ENCODE data around the gene PRKCA. TPM values are rescaled to one million over a fixed set of nuclear protein-coding genes. Genes with fewer than 3 reads are reported as not detected.
A peak's percentile ranks its signal among the peaks of the same experiment; 100 is the strongest.
"Not testable (repeated sequence)": the region's sequence is repeated elsewhere in the genome, so short reads cannot be mapped to it uniquely, and the experiment has no call there.

The PRKCA gene
- total RNA-seq, 1 donor from 2014 or later = 29.0 TPM

DNA sequence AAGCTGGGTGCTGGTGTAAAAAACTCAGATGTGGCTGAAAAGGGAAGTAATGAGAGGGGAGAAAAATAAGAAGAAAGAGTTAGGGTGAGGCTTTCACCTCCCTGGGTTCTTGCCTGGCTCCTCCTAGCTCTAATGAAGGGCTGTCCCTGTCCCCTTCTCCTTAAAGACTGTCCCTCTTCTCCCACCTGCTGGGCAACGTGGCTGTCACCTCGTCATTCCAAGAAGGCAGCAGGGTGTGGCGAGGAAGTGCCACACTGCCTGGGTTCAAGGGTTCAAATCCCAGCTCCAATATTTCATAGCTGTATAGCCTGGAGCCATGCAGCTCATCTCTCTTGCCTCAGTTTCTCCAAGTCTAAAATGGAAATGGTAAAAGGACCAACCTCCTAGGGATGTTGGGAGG is 410.0 kb downstream of the PRKCA start:
- Histone ChIP-seq H3K36me3 (no peaks in the 10 kb centered on the region), H3K4me1 (peaks cover 3% of the 10 kb centered on the region), H3K4me3 (no peak overlapping the region), H3K9me3 (no peaks in the 10 kb centered on the region), H3K27me3 (ENCODE audit: low read depth) (no peaks in the 10 kb centered on the region), H3K27ac (peak overlapping the region; percentile 65)
- TF ChIP-seq CTCF (IDR thresholded peaks at IDR 0.05) = no peak
- no peak for DNase-seq
- intact Hi-C loops (cut with DNase I) = loop anchor here (10.0 kb wide), 1 partner anchor 192 kb away; no protein-coding TSS in a partner anchor
- no peak for ATAC-seq

DNA sequence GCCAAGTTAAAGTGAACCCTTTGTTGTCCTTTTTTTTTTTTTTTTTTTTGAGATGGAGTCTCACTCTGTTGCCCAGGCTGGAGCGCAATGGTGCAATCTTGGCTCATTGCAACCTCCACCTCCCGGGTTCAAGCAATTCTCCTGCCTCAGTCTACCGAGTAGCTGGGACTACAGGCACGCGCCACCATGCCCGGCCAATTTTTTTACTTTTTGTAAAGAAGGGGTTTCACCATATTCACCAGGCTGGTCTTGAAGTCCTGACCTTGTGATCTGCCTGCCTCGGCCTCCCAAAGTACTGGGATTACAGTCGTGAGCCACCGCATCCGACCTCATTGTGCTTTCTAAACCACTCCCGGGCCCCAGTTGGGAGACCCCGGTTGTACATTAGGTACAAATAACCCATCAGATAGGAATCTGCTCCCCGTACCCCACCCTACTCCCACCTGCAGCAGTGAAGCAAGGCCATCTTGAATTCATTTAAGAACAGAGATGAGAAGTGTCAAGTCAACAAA is 410.7 kb downstream of the PRKCA start:
- not testable (repeated sequence) for H3K27ac ChIP-seq; DNase-seq; H3K36me3 ChIP-seq; H3K4me3 ChIP-seq; H3K4me1 ChIP-seq; H3K9me3 ChIP-seq; H3K27me3 ChIP-seq (ENCODE audit: low read depth); ATAC-seq
- intact Hi-C loops (cut with DNase I) = loop anchor here (10.0 kb wide), 1 partner anchor 192 kb away; no protein-coding TSS in a partner anchor

GRCh38 chr17:66713533-66714042 is 411.2 kb downstream of the PRKCA start:
- Histone ChIP-seq H3K36me3 (no peaks in the 10 kb centered on the region), H3K9me3 (no peaks in the 10 kb centered on the region), H3K27me3 (ENCODE audit: low read depth) (no peaks in the 10 kb centered on the region), H3K27ac (no peak overlapping the region), H3K4me3 (no peak overlapping the region), H3K4me1 (peaks cover 3% of the 10 kb centered on the region)
- TF ChIP-seq CTCF (IDR thresholded peaks at IDR 0.05) = no peak
- DNase-seq = no peak
- intact Hi-C loops (cut with DNase I) = loop anchor here (10.0 kb wide), 1 partner anchor 191 kb away; no protein-coding TSS in a partner anchor
- ATAC-seq = no peak

GRCh38 chr17:66714046-66715023 is 411.9 kb downstream of the PRKCA start:
- H3K9me3 ChIP-seq = no peaks in the 10 kb centered on the region
- no peak for DNase-seq
- no peak for ATAC-seq
- H3K4me3 ChIP-seq = no peak overlapping the region
- no peaks in the 10 kb centered on the region for H3K27me3 ChIP-seq (ENCODE audit: low read depth)
- H3K36me3 ChIP-seq = no peaks in the 10 kb centered on the region
- intact Hi-C loops (cut with DNase I) = loop anchor here (10.0 kb wide), 1 partner anchor 190 kb away; no protein-coding TSS in a partner anchor
- peaks cover 3% of the 10 kb centered on the region for H3K4me1 ChIP-seq
- no peak for TF ChIP-seq CTCF (IDR thresholded peaks at IDR 0.05)
- H3K27ac ChIP-seq = no peak overlapping the region

- Histone ChIP-seq H3K4me1 (peaks cover 3% of the 10 kb centered on the region), H3K9me3 (no peaks in the 10 kb centered on the region), H3K27ac (no peak overlapping the region), H3K27me3 (ENCODE audit: low read depth) (no peaks in the 10 kb centered on the region), H3K4me3 (no peak overlapping the region), H3K36me3 (no peaks in the 10 kb centered on the region)
- no peak for TF ChIP-seq CTCF (IDR thresholded peaks at IDR 0.05)
- intact Hi-C loops (cut with DNase I) = loop anchor here (10.0 kb wide), 1 partner anchor 190 kb away; no protein-coding TSS in a partner anchor
- no peak for DNase-seq
- no peak for ATAC-seq
Observed at GRCh38 chr17:66715076-66715675, 412.8 kb downstream of the PRKCA start.
